GM19372 (cell line): ENCODE measurements around the gene DDX1.

Experiments used
- ATAC-seq: cut with Tn5 transposase; IDR thresholded peaks from one replicate; pipeline ENCODE4 v1.9.1; 2021; ENCODE audit warnings: mild to moderate bottlenecking, low read depth, moderate library complexity; ENCODE audit not compliant: unreplicated experiment

DDX1 gene

GRCh38 chr2:15656090-15656489 lies 64.4 kb downstream of the DDX1 start:
- ATAC-seq, result no peak

GRCh38 chr2:15657759-15658158 lies 66.1 kb downstream of the DDX1 start:
- ATAC-seq, result no peak

- no peak for ATAC-seq
Observed at GRCh38 chr2:15658911-15659310, 67.2 kb downstream of the DDX1 start.

DNA sequence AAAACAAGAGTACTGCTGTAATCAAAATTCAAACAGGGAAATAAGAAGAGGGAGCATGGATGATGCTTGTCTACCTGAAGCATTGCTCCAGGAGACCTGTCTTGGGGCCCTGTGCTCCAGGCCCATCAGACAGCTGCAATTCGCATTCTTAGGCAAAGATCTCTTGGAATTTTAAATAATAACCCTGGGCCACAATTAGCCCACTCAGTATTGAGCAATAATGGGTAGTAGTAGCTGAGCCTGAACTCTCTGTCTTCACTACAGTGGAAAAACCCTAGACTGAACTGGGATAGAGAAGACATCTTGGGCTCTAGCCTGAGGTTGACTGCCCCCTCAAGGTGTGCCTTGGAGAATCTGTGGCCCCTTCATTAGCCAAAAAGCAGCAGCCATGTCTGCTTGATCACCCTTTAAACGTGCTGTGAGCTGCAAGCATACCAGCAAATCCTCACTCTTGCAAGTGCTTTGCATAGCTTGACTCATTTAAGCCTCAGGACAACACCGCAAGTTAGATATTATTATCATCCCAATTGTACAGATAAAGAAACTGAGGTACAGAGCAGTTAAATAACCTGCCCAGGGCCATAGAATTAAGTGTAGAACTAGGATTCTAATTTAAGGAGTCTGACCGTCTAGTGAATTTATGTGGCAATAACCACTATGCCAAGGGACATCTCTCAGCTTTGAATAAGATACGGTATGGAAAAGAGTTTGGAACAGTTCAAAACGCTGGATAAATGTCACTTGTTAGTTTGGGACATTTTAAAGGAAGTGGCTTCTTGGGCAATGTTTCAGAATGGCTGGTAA lies 69.0 kb downstream of the DDX1 start:
- ATAC-seq, result no peak

DNA sequence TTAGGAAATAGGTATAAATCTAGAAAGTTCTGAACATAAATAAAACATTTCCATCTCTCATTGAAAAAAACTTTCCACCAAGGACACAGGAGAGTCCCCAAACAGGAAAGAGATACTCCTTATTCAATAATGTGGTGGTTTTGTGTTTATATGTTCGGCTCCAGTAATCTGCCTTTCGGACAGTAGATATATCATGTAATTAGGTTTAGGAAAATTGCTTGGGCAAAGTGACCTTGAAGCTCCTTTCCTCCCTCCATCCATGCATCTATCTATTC lies 69.6 kb downstream of the DDX1 start:
- no peak for ATAC-seq

DNA sequence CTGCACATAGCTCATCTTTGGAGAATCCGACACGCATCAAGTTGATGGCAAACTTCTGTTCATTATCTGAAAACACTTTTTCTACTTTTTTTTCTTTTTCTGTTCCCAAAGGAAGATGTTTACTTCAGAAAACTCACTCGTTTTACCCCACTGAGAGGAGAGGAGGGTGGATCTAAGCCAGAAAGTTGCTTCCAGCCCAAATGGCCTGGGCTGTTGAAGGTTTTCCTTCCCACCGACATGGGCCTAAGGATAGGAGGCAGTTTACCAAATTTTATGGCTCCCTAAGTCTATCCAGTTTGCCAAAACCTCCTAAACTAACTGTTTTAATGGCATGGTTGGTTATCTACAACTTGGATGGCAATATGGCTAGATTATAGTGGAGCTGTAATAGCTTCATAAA lies 70.4 kb downstream of the DDX1 start:
- no peak for ATAC-seq

- no peak for ATAC-seq
Observed at GRCh38 chr2:15662579-15662978, 70.9 kb downstream of the DDX1 start.

GRCh38 chr2:15663802-15664201 lies 72.1 kb downstream of the DDX1 start:
- no peak for ATAC-seq

DNA sequence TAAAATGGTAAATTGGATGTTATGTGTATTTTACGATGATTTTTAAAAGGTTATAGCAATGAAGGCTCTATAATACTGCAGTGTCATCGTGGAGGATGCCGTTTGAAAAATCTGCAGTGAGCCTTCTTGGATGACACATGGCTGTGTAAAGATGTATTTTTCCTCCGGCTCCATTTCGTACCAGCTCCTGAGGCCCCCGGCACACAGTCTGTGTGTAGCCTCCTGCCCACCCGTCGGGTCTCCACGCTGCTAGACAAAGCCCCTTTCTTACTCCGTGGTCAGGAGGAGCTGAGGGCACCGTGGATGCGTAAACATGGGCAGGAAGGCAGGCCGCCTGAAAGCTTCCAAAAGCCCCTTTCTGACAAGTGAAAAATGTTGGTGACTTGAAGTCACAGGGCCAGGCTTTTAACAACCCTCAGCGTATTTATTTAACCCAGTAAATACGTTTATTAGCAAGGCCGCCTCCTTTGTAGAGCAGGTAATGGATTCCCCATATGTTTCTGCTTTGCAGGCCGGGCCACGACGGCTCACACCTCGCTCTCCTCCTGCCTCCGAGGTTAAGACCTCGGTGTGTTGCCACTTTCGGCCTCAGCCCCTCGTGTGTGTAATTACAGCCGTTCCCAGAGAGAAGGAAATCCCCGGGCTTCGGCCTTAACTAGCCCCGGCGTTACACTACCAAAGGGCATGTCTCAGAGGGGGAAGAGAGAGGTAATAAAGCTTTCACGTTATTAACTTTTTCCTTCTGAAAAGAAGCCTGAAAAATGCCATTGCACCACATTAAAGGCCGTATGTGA lies 72.8 kb downstream of the DDX1 start:
- ATAC-seq, result no peak

GRCh38 chr2:15665067-15665942 lies 73.6 kb downstream of the DDX1 start:
- ATAC-seq, result no peak

DNA sequence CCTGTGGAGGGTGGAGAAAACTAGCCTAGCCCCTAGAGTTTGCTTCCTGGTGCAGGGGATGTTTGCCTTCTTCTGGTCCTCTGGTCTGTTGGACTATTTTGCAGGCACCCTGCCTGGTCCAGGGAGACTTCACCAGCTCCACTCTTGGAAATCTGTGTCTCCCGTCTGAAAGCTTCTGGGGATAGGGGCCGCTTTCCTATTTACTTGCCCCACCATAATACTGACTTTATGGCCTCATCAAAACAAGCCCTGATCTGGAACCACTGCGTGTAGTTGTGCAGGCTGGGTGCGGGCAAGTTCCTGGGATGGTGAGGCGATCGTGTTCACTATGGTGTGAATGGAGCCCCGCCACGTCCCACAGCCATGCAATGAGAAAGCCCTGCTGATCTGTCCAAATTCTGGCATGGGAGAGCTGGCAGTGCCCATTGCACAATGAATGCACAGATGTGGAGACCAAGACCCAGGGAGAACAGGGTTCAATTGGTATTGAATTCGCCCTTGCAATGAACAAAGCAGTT lies 74.3 kb downstream of the DDX1 start:
- no peak for ATAC-seq

- ATAC-seq, result no peak
Observed at GRCh38 chr2:15666861-15667808, 75.5 kb downstream of the DDX1 start.

GRCh38 chr2:15667809-15668556 lies 76.3 kb downstream of the DDX1 start:
- ATAC-seq, result no peak

DNA sequence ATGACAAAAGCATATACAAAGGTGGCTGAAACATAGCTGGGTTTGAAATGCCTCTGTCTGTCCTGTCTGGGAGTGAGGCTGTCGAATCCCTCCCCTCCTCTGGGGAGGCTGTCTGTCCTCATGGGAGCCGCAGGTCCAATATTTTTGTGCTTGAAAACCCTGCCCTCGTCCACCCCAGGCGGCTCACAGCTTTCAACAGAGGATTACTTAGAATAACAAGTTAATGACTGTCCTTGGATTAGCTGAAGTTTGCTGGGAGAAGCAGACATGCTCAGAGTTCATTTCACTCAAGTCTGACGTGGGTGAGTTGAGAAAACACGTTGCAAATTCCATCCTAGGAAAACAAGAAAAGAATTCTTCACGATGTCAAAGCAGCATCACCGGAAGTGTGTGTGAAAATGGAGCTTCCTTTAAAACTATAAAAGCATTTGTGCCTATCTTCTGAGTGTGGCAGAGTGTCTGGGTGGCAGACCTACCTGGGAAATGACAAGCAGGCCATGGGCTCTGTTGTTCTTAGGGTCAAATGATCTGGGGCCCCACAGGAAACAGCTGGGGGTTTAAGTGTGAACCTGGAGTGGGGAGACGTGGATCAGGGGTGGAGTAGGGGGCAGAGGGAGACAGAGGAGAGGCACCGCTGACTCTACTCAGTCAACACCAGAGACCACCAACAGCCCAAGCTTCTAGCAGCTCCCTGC lies 77.1 kb downstream of the DDX1 start:
- ATAC-seq, result no peak

GRCh38 chr2:15669375-15669910 lies 77.8 kb downstream of the DDX1 start:
- no peak for ATAC-seq

DNA sequence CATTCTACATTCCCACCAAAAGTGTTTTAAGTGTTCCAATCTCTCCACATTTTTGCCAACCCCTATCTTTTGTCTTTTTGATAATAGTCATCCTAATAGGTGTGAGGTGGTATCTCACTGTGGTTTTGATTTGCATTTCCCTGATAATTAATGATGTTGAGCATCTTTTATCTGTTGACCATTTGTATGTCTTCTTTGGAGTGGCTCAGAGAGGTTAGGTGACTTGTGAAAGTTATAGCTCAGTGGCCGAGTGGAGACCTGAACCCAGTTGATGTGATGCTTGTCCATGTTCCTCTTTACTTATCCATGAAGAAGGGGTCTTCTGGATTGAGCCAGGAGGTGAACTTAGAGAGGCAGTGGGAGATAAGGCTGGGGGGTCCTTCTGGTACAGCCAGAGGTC lies 78.8 kb downstream of the DDX1 start:
- no peak for ATAC-seq

DNA sequence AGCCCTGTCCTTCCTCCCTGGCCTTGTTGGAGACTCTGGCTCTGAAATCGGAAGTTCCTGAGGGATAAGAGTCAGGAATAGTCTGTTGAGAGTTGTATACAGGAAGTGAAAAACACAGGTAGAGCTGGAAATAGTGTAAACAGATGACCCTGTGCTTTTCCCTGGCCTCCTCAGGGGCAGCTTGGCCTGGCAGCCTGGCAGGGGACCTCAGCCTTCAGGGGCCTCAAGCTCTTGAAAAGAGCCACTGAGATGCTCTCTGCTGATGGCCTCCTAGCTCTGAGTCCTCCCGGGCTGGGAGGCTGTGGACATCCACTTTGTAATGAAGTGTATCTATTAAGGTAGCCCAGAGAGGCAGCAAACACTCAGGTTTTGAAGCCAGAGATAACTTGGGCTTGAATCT lies 79.3 kb downstream of the DDX1 start:
- ATAC-seq, result no peak

DNA sequence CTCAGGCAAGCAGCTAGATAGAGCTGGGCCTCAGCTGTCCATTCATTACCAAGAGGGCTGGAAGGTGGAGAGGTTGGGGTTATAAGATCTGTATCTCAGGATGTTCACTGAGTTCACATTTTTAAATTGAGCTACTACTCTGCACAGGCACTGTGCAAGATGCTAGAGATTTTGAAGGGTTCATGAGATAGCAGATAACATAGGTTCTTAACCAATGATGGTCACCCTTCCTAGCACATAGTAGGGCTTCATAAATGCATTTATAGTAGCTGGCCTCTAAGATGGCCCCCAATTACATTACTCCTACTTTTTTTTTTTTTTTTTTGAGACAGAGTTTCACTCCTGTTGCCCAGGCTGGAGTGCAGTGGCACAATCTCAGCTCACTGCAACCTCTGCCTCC lies 79.7 kb downstream of the DDX1 start:
- no peak for ATAC-seq
